HepG2 (cell line): ENCODE measurements around the gene CNIH3.

Source experiments
- CREM ChIP-seq, 2 experiments: sonication (generic) in 1 of 2; formaldehyde crosslinking in 1 of 2; IDR thresholded peaks; 2 replicates each; pipeline versions ENCODE4 v1.4.0 to v1.6.1; 2016 to 2020; ENCODE audit warnings: antibody characterized with exemption in 1 of 2, mild to moderate bottlenecking in 1 of 2, missing genetic modification reagents in 1 of 2
- CTCF ChIP-seq: sonication (generic); formaldehyde crosslinking; IDR thresholded peaks from 2 replicates; pipeline ENCODE4 v1.5.0; 2020; ENCODE audit warnings: mild to moderate bottlenecking, missing genetic modification reagents, moderate library complexity
- E2F1 ChIP-seq: sonication (generic); formaldehyde crosslinking; IDR thresholded peaks from 2 replicates; pipeline ENCODE4 v1.5.0; 2020; ENCODE audit warnings: missing genetic modification reagents
- EP300 ChIP-seq, 3 experiments: sonication (generic) in 1 of 3; formaldehyde crosslinking in 1 of 3; IDR thresholded peaks; 2 replicates each; pipeline versions ENCODE4 v1.5.1 to v1.6.1; 2011 to 2020; ENCODE audit warnings: low read depth in 2 of 3, low read length in 2 of 3, borderline replicate concordance in 1 of 3, improper control_type of control experiment in 1 of 3, mild to moderate bottlenecking in 1 of 3, missing genetic modification reagents in 1 of 3, moderate library complexity in 1 of 3
- JUNB ChIP-seq: sonication (generic); formaldehyde crosslinking; IDR thresholded peaks from 2 replicates; pipeline ENCODE4 v1.8.0; 2022; ENCODE audit warnings: missing genetic modification reagents, mild to moderate bottlenecking, borderline replicate concordance
- PATZ1 ChIP-seq: sonication (generic); formaldehyde crosslinking; IDR thresholded peaks from 2 replicates; pipeline ENCODE4 v1.4.0; 2020; ENCODE audit warnings: missing genetic modification reagents
- POLR2A ChIP-seq, 2 experiments: IDR thresholded peaks; 2 replicates each; pipeline ENCODE4 v1.6.1; 2011; ENCODE audit warnings: low read depth in 2 of 2, low read length in 2 of 2, mild to moderate bottlenecking in 1 of 2, moderate library complexity in 1 of 2; ENCODE audit not compliant: insufficient read depth in 1 of 2
- POLR2AphosphoS2 ChIP-seq: IDR thresholded peaks from 2 replicates; pipeline ENCODE4 v1.6.1; 2011; ENCODE audit warnings: low read depth, low read length, improper control_type of control experiment
- RERE ChIP-seq: IDR thresholded peaks from 2 replicates; pipeline ENCODE4 v1.6.1; 2016; ENCODE audit warnings: low read depth, missing genetic modification reagents, missing compliant biosample characterization
- SALL2 ChIP-seq: sonication (generic); formaldehyde crosslinking; IDR thresholded peaks from 2 replicates; pipeline ENCODE4 v1.8.1; 2023; ENCODE audit warnings: mild to moderate bottlenecking, missing genetic modification reagents, inconsistent platforms
- TARDBP ChIP-seq: sonication (generic); formaldehyde crosslinking; IDR thresholded peaks from 2 replicates; pipeline ENCODE4 v1.8.0; 2022; ENCODE audit warnings: mild to moderate bottlenecking, missing genetic modification reagents
- ZBTB2 ChIP-seq: sonication (generic); formaldehyde crosslinking; IDR thresholded peaks from 2 replicates; pipeline ENCODE4 v1.8.0; 2022; ENCODE audit warnings: low read depth, missing genetic modification reagents
- ZBTB42 ChIP-seq: sonication (generic); formaldehyde crosslinking; IDR thresholded peaks from 2 replicates; pipeline ENCODE4 v1.5.0; 2020; ENCODE audit warnings: mild to moderate bottlenecking, missing genetic modification reagents
- ZNF253 ChIP-seq: sonication (generic); formaldehyde crosslinking; IDR thresholded peaks from 2 replicates; pipeline ENCODE4 v1.8.0; 2022; ENCODE audit warnings: mild to moderate bottlenecking, missing genetic modification reagents, borderline replicate concordance

DNA sequence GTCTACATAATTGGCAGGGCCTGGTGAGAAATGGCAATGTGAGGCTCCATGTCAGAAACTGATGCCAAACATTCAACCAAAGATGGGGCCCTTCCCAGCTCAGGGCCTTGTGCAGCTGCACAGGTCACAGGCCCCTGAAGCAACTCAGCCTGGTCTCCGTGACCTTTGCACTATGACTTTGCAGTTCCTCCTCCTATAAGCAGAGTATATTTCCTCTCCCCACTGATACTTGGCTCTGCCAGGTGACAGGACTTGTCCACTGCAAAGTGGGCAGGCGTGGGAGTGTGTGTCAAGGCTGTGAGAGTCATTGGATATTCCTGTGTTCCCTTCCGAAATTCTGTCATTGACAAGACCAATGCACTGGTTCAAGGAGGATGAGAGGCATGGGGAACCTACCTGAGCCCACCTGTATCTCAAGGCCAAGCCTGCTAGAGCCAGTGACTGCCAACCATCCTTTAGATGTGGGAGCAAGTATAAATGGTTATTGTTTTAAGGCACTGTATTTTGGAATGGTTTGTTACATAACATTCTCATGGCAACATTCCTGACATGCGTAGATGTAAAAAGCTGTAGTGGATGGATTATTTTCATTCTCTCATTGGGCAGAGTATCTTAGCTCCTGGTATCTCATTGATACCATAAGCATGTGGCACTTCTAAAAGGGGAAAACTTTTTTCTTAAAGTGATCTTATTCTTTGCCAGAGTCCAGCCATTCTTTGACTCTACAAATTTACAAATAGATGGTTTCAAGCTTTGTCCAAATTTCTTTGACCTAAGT lies 75.2 kb downstream of the CNIH3 start:
- TF ChIP-seq POLR2AphosphoS2 (no peak), ZBTB42 (CRISPR knock-in tag) (no peak), EP300 (IDR thresholded peaks at IDR 0.05; ENCODE audit: low read depth in 2 of 2, low read length in 2 of 2) (no peak), EP300 (CRISPR knock-in tag; IDR thresholded peaks at IDR 0.05; ENCODE audit: borderline replicate concordance) (no peak), ZNF253 (CRISPR knock-in tag) (no peak), RERE (CRISPR knock-in tag) (no peak), JUNB (no peak), CREM (IDR thresholded peaks at IDR 0.05) (no peak), CREM (CRISPR knock-in tag; IDR thresholded peaks at IDR 0.05) (no peak), CTCF (CRISPR knock-in tag) (no peak), E2F1 (CRISPR knock-in tag) (no peak), PATZ1 (no peak), TARDBP (CRISPR knock-in tag) (no peak), ZBTB2 (no peak), POLR2A (IDR thresholded peaks at IDR 0.05; ENCODE audit: insufficient read depth in 1 of 2, low read depth in 2 of 2, low read length in 2 of 2) (no peak), SALL2 (CRISPR knock-in tag) (no peak)
